ENCODE data around the gene TSPAN1. TPM values are rescaled to one million over a fixed set of nuclear protein-coding genes. Genes with fewer than 3 reads are reported as not detected.

TSPAN1 gene
- total and polyA plus RNA-seq, 4 donors, result 0.33 to 7.0 (median 2.1) TPM

DNA sequence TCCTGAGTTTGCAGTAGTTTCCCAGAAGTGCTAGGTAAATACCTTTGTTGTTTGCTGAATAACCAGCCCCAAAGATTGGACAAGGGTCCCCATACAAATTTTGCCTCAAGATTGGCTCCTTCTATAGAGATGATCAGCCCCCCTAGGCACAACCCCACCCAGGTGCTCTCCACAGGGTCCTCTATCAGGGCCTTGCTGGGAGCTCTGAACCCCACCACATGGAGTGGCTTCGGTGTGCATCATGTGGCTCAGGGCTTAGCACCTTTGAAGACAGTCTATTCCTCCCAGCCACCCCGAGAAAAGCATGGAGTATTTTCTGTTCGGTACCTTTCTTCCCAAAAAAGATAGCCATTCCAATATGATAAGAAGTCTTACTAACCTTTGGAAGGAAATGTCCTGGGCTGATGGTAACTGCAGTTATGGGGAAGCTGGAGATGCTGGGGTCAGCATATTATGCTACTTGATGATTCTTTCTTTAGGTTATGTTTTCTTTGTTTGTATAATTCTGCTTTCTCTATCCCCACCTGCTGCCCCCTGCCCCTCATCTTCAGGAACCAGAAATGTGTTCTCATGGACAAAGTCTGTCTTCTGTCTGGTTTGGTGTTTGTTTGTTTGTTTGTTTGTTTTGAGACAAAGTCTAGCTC is 5.0 kb upstream of the TSPAN1 start:
- WGBS, result 89% methylated on average over 3 of the region's 3 CpGs
- no peak overlapping the region for H3K4me3 ChIP-seq (ENCODE audit: low read depth in 1 of 3, low read length in 3 of 3)
- TF ChIP-seq, protein P1, sequence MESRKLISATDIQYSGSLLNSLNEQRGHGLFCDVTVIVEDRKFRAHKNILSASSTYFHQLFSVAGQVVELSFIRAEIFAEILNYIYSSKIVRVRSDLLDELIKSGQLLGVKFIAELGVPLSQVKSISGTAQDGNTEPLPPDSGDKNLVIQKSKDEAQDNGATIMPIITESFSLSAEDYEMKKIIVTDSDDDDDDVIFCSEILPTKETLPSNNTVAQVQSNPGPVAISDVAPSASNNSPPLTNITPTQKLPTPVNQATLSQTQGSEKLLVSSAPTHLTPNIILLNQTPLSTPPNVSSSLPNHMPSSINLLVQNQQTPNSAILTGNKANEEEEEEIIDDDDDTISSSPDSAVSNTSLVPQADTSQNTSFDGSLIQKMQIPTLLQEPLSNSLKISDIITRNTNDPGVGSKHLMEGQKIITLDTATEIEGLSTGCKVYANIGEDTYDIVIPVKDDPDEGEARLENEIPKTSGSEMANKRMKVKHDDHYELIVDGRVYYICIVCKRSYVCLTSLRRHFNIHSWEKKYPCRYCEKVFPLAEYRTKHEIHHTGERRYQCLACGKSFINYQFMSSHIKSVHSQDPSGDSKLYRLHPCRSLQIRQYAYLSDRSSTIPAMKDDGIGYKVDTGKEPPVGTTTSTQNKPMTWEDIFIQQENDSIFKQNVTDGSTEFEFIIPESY (IDR thresholded peaks at IDR 0.05), result no peak
- TF ChIP-seq GABPA (IDR thresholded peaks at IDR 0.05 in 1 of 2, conservative IDR thresholded peaks at IDR 0.05 in 1 of 2), result no peak
- TF ChIP-seq, protein P2, sequence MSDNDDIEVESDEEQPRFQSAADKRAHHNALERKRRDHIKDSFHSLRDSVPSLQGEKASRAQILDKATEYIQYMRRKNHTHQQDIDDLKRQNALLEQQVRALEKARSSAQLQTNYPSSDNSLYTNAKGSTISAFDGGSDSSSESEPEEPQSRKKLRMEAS (IDR thresholded peaks at IDR 0.05), result no peak
- TF ChIP-seq FOXA1 (IDR thresholded peaks at IDR 0.05), result no peak
- TF ChIP-seq HNF4G (IDR thresholded peaks at IDR 0.05), result no peak
- TF ChIP-seq TAF1 (conservative IDR thresholded peaks at IDR 0.05), result no peak
- no peak for TF ChIP-seq RXRA (IDR thresholded peaks at IDR 0.05)
- TF ChIP-seq, protein P3, sequence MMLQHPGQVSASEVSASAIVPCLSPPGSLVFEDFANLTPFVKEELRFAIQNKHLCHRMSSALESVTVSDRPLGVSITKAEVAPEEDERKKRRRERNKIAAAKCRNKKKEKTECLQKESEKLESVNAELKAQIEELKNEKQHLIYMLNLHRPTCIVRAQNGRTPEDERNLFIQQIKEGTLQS (IDR thresholded peaks at IDR 0.05), result no peak
- no peak for TF ChIP-seq FOXA2 (IDR thresholded peaks at IDR 0.05)
- no peak for TF ChIP-seq YY1 (IDR thresholded peaks at IDR 0.05)
- no peak for TF ChIP-seq RAD21 (IDR thresholded peaks at IDR 0.05)
- TF ChIP-seq NR2F2 (IDR thresholded peaks at IDR 0.05), result no peak
- TF ChIP-seq HNF4A (conservative IDR thresholded peaks at IDR 0.05), result no peak
- no peak for TF ChIP-seq EGR1 (IDR thresholded peaks at IDR 0.05; ENCODE audit: low read depth in 2 of 2)
- TF ChIP-seq SP1 (IDR thresholded peaks at IDR 0.05), result no peak
- TF ChIP-seq JUND (IDR thresholded peaks at IDR 0.05), result no peak
- TF ChIP-seq, protein P4, sequence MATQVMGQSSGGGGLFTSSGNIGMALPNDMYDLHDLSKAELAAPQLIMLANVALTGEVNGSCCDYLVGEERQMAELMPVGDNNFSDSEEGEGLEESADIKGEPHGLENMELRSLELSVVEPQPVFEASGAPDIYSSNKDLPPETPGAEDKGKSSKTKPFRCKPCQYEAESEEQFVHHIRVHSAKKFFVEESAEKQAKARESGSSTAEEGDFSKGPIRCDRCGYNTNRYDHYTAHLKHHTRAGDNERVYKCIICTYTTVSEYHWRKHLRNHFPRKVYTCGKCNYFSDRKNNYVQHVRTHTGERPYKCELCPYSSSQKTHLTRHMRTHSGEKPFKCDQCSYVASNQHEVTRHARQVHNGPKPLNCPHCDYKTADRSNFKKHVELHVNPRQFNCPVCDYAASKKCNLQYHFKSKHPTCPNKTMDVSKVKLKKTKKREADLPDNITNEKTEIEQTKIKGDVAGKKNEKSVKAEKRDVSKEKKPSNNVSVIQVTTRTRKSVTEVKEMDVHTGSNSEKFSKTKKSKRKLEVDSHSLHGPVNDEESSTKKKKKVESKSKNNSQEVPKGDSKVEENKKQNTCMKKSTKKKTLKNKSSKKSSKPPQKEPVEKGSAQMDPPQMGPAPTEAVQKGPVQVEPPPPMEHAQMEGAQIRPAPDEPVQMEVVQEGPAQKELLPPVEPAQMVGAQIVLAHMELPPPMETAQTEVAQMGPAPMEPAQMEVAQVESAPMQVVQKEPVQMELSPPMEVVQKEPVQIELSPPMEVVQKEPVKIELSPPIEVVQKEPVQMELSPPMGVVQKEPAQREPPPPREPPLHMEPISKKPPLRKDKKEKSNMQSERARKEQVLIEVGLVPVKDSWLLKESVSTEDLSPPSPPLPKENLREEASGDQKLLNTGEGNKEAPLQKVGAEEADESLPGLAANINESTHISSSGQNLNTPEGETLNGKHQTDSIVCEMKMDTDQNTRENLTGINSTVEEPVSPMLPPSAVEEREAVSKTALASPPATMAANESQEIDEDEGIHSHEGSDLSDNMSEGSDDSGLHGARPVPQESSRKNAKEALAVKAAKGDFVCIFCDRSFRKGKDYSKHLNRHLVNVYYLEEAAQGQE (IDR thresholded peaks at IDR 0.05), result no peak
- peaks cover 0 to 3% (median 2%) of the 10 kb centered on the region in 4 donors for H3K4me1 ChIP-seq (ENCODE audit: control insufficient read depth in 4 of 4, insufficient read depth in 4 of 4, low read length in 3 of 4)
- no peaks in the 10 kb centered on the region for H3K36me3 ChIP-seq (ENCODE audit: control insufficient read depth in 4 of 4, insufficient read depth in 3 of 4, low read depth in 1 of 4, low read length in 3 of 4)
- H3K27ac ChIP-seq (ENCODE audit: low read depth in 1 of 2, low read length in 2 of 2), result no peak overlapping the region
- no peaks in the 10 kb centered on the region for H3K9me3 ChIP-seq (ENCODE audit: control insufficient read depth in 4 of 4, low read length in 3 of 4)
- H3K27me3 ChIP-seq (ENCODE audit: control insufficient read depth in 4 of 4, insufficient read depth in 4 of 4, low read length in 3 of 4), result no peaks in the 10 kb centered on the region
- H3K9ac ChIP-seq (ENCODE audit: low read depth in 1 of 2, low read length in 2 of 2), result no peak overlapping the region
- DNase-seq (ENCODE audit: low spot score), result no peak

DNA sequence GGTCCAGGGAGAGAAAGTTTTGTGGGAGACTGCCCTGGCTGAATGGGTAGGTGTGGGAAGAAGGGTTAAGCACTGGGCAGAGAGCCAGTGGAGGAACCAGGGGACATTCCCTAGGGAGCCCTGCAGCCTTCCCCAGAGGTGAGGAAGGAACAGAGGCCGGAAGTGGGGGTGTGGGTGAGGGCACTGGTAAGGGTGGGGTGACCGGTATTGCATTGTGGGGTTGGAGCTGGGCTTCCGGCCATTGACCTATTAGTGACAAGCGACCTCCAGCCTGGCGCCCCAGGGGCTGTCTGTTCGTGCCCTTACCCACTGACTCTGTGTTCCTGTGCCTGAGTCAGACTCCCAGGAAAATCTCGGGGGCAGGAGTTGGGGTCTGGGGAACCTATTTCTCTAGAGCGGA is 3.5 kb upstream of the TSPAN1 start:
- H3K27ac ChIP-seq (ENCODE audit: low read depth in 1 of 2, low read length in 2 of 2), result no peak overlapping the region
- no peak for TF ChIP-seq FOXA2 (IDR thresholded peaks at IDR 0.05)
- TF ChIP-seq, protein P5, sequence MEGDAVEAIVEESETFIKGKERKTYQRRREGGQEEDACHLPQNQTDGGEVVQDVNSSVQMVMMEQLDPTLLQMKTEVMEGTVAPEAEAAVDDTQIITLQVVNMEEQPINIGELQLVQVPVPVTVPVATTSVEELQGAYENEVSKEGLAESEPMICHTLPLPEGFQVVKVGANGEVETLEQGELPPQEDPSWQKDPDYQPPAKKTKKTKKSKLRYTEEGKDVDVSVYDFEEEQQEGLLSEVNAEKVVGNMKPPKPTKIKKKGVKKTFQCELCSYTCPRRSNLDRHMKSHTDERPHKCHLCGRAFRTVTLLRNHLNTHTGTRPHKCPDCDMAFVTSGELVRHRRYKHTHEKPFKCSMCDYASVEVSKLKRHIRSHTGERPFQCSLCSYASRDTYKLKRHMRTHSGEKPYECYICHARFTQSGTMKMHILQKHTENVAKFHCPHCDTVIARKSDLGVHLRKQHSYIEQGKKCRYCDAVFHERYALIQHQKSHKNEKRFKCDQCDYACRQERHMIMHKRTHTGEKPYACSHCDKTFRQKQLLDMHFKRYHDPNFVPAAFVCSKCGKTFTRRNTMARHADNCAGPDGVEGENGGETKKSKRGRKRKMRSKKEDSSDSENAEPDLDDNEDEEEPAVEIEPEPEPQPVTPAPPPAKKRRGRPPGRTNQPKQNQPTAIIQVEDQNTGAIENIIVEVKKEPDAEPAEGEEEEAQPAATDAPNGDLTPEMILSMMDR (IDR thresholded peaks at IDR 0.05; ENCODE audit: low read depth, low read length, missing input control), result no peak
- TF ChIP-seq, protein P1 (IDR thresholded peaks at IDR 0.05), result no peak
- TF ChIP-seq NR2F2 (IDR thresholded peaks at IDR 0.05), result peak; percentile 79
- no peak overlapping the region for H3K9ac ChIP-seq (ENCODE audit: low read depth in 1 of 2, low read length in 2 of 2)
- no peak for DNase-seq (ENCODE audit: low spot score)
- no peak overlapping the region for H3K4me3 ChIP-seq (ENCODE audit: low read depth in 1 of 3, low read length in 3 of 3)
- no peaks in the 10 kb centered on the region for H3K36me3 ChIP-seq (ENCODE audit: control insufficient read depth in 4 of 4, insufficient read depth in 3 of 4, low read depth in 1 of 4, low read length in 3 of 4)
- no peaks in the 10 kb centered on the region for H3K9me3 ChIP-seq (ENCODE audit: control insufficient read depth in 4 of 4, low read length in 3 of 4)
- H3K27me3 ChIP-seq (ENCODE audit: control insufficient read depth in 4 of 4, insufficient read depth in 4 of 4, low read length in 3 of 4), result no peaks in the 10 kb centered on the region
- peaks cover 0 to 3% (median 2%) of the 10 kb centered on the region in 4 donors for H3K4me1 ChIP-seq (ENCODE audit: control insufficient read depth in 4 of 4, insufficient read depth in 4 of 4, low read length in 3 of 4)
- WGBS, result 83% methylated on average over 8 of the region's 8 CpGs

Data from liver (tissue), 9 donors.